Fibroblast of lung (primary cell): Measurements from ENCODE around the gene PARP12. TPM values are rescaled to one million over a fixed set of nuclear protein-coding genes. Genes with fewer than 3 reads are reported as not detected.
A peak's percentile ranks its signal among the peaks of the same experiment; 100 is the strongest.

Experiments
- DNase-seq, 2 donors: peaks; one replicate each; pipeline versions ENCODE4 v3.0.0 to v3.0.0-alpha.2; 2010; ENCODE audit warnings: low read depth in 2 of 2
- H2AFZ ChIP-seq: 2 replicates; pipeline ENCODE4 v1.5.1; 2012; ENCODE audit warnings: low read length, control low read depth, inconsistent platforms
- H3K27ac ChIP-seq: 2 replicates; pipeline ENCODE4 v1.5.1; 2011; ENCODE audit warnings: low read length, control low read depth; ENCODE audit not compliant: insufficient read depth
- H3K27me3 ChIP-seq: 2 replicates; pipeline ENCODE4 v1.5.1; 2011; ENCODE audit warnings: mild to moderate bottlenecking, low read length; ENCODE audit not compliant: control insufficient read depth, insufficient read depth
- H3K36me3 ChIP-seq: 2 replicates; pipeline ENCODE4 v1.5.1; 2011; ENCODE audit warnings: low read length; ENCODE audit not compliant: control insufficient read depth, insufficient read depth
- H3K4me1 ChIP-seq: 2 replicates; pipeline ENCODE4 v1.5.1; 2011; ENCODE audit warnings: low read length; ENCODE audit not compliant: control insufficient read depth, insufficient read depth; ENCODE audit errors: extremely low read depth
- H3K4me2 ChIP-seq: 2 replicates; pipeline ENCODE4 v1.5.1; 2011; ENCODE audit warnings: low read length, control low read depth; ENCODE audit not compliant: insufficient read depth; ENCODE audit errors: extremely low read depth
- H3K4me3 ChIP-seq, 4 experiments: fragments of 200-600 bp in 1 of 4; sonication (generic) in 1 of 4; replicated peaks in 1 of 4; 2 replicates each; pipeline ENCODE4 v1.5.1; 2011 to 2016; ENCODE audit warnings: low read length in 4 of 4, low read depth in 3 of 4, mild to moderate bottlenecking in 3 of 4, control low read depth in 2 of 4, inconsistent platforms in 1 of 4, mixed read lengths in 1 of 4; ENCODE audit not compliant: insufficient read depth in 1 of 4; ENCODE audit errors: control extremely low read depth in 1 of 4
- H3K79me2 ChIP-seq: 2 replicates; pipeline ENCODE4 v1.5.1; 2012; ENCODE audit warnings: mild to moderate bottlenecking, low read length, inconsistent platforms; ENCODE audit not compliant: control insufficient read depth, insufficient read depth
- H3K9ac ChIP-seq: 2 replicates; pipeline ENCODE4 v1.5.1; 2011; ENCODE audit warnings: mild to moderate bottlenecking, low read length, control low read depth; ENCODE audit not compliant: insufficient read depth
- H3K9me3 ChIP-seq: 2 replicates; pipeline ENCODE4 v1.5.1; 2012; ENCODE audit warnings: low read depth, low read length; ENCODE audit not compliant: control insufficient read depth, insufficient read depth
- H4K20me1 ChIP-seq: 2 replicates; pipeline ENCODE4 v1.5.1; 2011; ENCODE audit warnings: low read length; ENCODE audit not compliant: control insufficient read depth, insufficient read depth; ENCODE audit errors: extremely low read depth
- EZH2 ChIP-seq: IDR thresholded peaks from 2 replicates; pipeline ENCODE4 v1.5.1; 2012; ENCODE audit warnings: low read length, control low read depth, mild to moderate bottlenecking; ENCODE audit errors: missing control alignments
- polyA plus RNA-seq, 2 donors: library from polyadenylated mRNA; depleted of rRNA in 1 of 2; stranded (reverse) in 1 of 2; unstranded in 1 of 2; fragments of >200 nt; gene quantifications; 2 replicates each; pipeline ENCODE4 v1.2.1, GENCODE V29; 2011 to 2012; ENCODE audit warnings: missing spikeins in 1 of 2
- total RNA-seq: library from RNA; depleted of rRNA; stranded (reverse); fragments of >200 nt; gene quantifications from 2 replicates; pipeline ENCODE4 v1.2.1, GENCODE V29; 2014
- TF ChIP-seq, protein P1 (sequence below), 2 donors: IDR thresholded peaks in 1 of 2; conservative IDR thresholded peaks in 1 of 2; 1 replicate in 1 of 2; 2 replicates in 1 of 2; pipeline ENCODE4 v1.5.1; 2011 to 2012; ENCODE audit warnings: low read length in 2 of 2, control low read depth in 1 of 2, inconsistent platforms in 1 of 2, low read depth in 1 of 2, mild to moderate bottlenecking in 1 of 2

The PARP12 gene
- total and polyA plus RNA-seq, 2 donors (not counting 1 experiment from before 2014, with no cell fraction given): 16.9 to 24.9 TPM

DNA sequence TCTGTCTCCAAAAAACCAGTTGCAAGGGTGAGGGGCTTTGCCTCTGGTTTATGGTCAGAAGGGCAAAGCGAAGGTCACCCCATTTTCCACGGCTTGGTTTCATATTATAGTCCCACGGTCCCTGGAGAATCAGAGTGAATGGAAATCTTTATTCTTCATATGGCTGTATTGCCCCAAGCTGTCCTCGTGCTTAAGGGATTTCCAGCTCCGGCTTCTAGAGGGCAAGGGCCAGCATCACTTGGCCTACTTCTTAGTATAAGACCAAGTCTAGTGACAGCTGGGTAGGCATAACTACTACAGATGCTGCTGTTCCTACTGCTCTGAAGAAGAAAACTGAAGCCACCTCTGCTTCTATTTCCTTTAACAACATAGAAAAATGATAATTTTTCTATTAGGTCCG, 63.2 kb downstream of the PARP12 start:
- TF ChIP-seq EZH2: no peak
- TF ChIP-seq, protein P1, sequence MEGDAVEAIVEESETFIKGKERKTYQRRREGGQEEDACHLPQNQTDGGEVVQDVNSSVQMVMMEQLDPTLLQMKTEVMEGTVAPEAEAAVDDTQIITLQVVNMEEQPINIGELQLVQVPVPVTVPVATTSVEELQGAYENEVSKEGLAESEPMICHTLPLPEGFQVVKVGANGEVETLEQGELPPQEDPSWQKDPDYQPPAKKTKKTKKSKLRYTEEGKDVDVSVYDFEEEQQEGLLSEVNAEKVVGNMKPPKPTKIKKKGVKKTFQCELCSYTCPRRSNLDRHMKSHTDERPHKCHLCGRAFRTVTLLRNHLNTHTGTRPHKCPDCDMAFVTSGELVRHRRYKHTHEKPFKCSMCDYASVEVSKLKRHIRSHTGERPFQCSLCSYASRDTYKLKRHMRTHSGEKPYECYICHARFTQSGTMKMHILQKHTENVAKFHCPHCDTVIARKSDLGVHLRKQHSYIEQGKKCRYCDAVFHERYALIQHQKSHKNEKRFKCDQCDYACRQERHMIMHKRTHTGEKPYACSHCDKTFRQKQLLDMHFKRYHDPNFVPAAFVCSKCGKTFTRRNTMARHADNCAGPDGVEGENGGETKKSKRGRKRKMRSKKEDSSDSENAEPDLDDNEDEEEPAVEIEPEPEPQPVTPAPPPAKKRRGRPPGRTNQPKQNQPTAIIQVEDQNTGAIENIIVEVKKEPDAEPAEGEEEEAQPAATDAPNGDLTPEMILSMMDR (conservative IDR thresholded peaks at IDR 0.05 in 1 of 2, IDR thresholded peaks at IDR 0.05 in 1 of 2; ENCODE audit: low read depth in 1 of 2, low read length in 2 of 2): no peak
- Histone ChIP-seq H3K4me2 (no peak overlapping the region), H3K9ac (no peak overlapping the region), H3K27ac (no peak overlapping the region), H3K4me1 (peaks cover 7% of the 10 kb centered on the region), H3K36me3 (no peaks in the 10 kb centered on the region), H3K4me3 (no peak overlapping the region), H2AFZ (no peak overlapping the region), H4K20me1 (no peaks in the 10 kb centered on the region), H3K9me3 (no peaks in the 10 kb centered on the region), H3K27me3 (no peaks in the 10 kb centered on the region), H3K79me2 (no peaks in the 10 kb centered on the region)
- no peak for DNase-seq

DNA sequence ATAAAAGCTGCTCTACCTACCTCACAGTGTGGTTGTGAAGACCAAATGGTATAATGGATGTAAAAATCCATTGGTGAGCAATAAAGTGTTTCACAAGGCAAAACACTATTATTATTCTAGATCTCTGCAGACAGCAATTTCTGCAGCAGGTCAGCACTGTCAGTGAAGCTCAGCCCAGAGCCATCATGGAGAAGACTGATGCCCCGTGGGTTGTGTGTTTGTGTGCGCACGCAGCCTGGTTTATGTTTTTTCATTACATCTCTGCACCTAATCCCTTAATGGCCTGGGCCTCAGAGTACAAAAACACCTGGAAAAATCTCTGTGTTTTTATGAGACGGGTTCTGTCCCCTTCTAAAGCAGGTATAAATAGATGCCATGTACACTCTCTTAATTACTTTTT, 64.2 kb downstream of the PARP12 start:
- TF ChIP-seq, protein P1 (conservative IDR thresholded peaks at IDR 0.05 in 1 of 2, IDR thresholded peaks at IDR 0.05 in 1 of 2; ENCODE audit: low read depth in 1 of 2, low read length in 2 of 2): no peak
- no peak for TF ChIP-seq EZH2
- Histone ChIP-seq H2AFZ (no peak overlapping the region), H3K79me2 (no peaks in the 10 kb centered on the region), H3K9ac (no peak overlapping the region), H4K20me1 (no peaks in the 10 kb centered on the region), H3K4me3 (no peak overlapping the region), H3K9me3 (no peaks in the 10 kb centered on the region), H3K27ac (no peak overlapping the region), H3K36me3 (no peaks in the 10 kb centered on the region), H3K27me3 (no peaks in the 10 kb centered on the region), H3K4me1 (peaks cover 7% of the 10 kb centered on the region), H3K4me2 (no peak overlapping the region)
- no peak for DNase-seq

DNA sequence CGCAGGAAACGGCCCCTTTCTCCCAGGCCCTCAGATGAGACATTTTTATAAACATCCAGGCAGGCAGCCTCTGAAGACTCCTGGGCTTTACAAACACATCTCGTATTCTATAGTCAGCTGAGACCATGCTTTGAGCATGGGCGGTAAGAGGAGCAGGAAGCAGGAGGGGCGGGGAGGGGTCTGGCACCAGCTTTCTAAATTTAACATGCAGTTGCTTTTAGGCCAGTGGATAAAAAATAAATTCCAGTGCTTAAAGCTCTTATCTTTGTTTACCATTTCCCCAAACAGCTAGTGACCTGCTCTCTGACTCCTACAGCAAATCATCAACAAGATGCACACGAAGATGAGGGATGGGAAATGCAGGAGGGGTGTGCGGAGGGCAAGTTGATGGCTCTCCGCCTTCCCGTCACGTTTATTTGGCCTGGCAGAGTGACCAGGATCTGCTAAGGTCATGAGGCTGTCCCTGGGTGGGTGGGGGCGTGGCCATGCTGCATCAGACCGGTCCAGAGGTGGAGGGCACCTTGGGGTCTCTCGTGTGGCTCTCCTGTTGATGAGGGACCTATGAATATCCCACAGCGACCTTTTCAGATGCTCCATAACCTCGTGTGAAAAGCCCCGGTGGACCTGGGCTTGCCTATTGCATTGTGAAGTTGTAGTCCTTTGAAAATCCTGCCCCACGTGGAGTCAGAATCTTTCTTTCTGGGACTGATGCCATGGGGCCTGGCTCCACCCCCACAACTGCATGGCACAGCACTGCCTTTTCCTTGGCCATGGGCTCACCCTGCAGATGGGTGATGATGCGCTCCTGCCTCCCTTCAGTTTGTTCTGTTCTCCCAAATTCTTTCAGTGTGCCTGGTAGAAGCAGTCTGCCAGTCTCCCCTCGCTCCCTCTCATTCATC, 67.5 kb downstream of the PARP12 start:
- peak overlapping the region; percentile 28 for H3K27ac ChIP-seq
- no peak overlapping the region for H3K4me3 ChIP-seq
- TF ChIP-seq, protein P1 (conservative IDR thresholded peaks at IDR 0.05 in 1 of 2, IDR thresholded peaks at IDR 0.05 in 1 of 2; ENCODE audit: low read depth in 1 of 2, low read length in 2 of 2): no peak
- TF ChIP-seq EZH2: no peak
- DNase-seq: peak; percentile 23 to 77
- no peaks in the 10 kb centered on the region for H3K36me3 ChIP-seq
- H3K4me2 ChIP-seq: peak overlapping the region; percentile 42
- no peaks in the 10 kb centered on the region for H3K27me3 ChIP-seq
- H3K4me1 ChIP-seq: peaks cover 7% of the 10 kb centered on the region
- H3K9me3 ChIP-seq: no peaks in the 10 kb centered on the region
- H3K9ac ChIP-seq: no peak overlapping the region
- H3K79me2 ChIP-seq: no peaks in the 10 kb centered on the region
- H4K20me1 ChIP-seq: no peaks in the 10 kb centered on the region
- no peak overlapping the region for H2AFZ ChIP-seq
